ENCODE measurements around the gene SLCO4A1.

SLCO4A1 gene

GRCh38 chr20:62718546-62718945, 76.2 kb downstream of the SLCO4A1 start:
- no peak for DNase-seq

GRCh38 chr20:62719250-62719935, 77.1 kb downstream of the SLCO4A1 start:
- no peak for DNase-seq
